Type B pancreatic cell (in vitro differentiated cells): ENCODE data around the gene JSRP1. TPM values are rescaled to one million over a fixed set of nuclear protein-coding genes. Genes with fewer than 3 reads are reported as not detected.
A peak's percentile ranks its signal among the peaks of the same experiment; 100 is the strongest.

ENCODE experiments used
- DNase-seq: peaks from one replicate; pipeline ENCODE4 v3.0.0; 2021; ENCODE audit warnings: mixed read lengths; ENCODE audit not compliant: unreplicated experiment; ENCODE audit errors: extremely low spot score
- H3K27ac Mint-ChIP-seq: 2 replicates; pipeline ENCODE4 v1.8.0; 2021; ENCODE audit warnings: mild to moderate bottlenecking, mixed read lengths
- H3K27me3 Mint-ChIP-seq: 2 replicates; pipeline ENCODE4 v1.8.0; 2021; ENCODE audit warnings: mixed read lengths
- H3K36me3 Mint-ChIP-seq: 2 replicates; pipeline ENCODE4 v1.8.0; 2021; ENCODE audit warnings: mixed read lengths
- H3K4me1 Mint-ChIP-seq: one replicate; pipeline ENCODE4 v1.8.0; 2021; ENCODE audit warnings: mixed read lengths; ENCODE audit not compliant: unreplicated experiment
- H3K4me3 Mint-ChIP-seq: 2 replicates; pipeline ENCODE4 v1.8.0; 2021; ENCODE audit warnings: mild to moderate bottlenecking, mixed read lengths
- H3K9me3 Mint-ChIP-seq: 2 replicates; pipeline ENCODE4 v1.8.0; 2021; ENCODE audit warnings: mixed read lengths
- CTCF ChIP-seq: fragments of 200-600 bp; sonication (generic); conservative IDR thresholded peaks from 2 replicates; pipeline ENCODE4 v1.5.0; 2021; ENCODE audit warnings: antibody characterized with exemption, mild to moderate bottlenecking
- total RNA-seq: library from RNA; stranded (reverse); gene quantifications from 2 replicates; pipeline ENCODE4 v1.2.1, GENCODE V29; 2021; ENCODE audit warnings: low replicate concordance

Gene JSRP1
- total RNA-seq, 1 donor from 2014 or later: 0.72 TPM

- no peak for TF ChIP-seq CTCF
- Mint-ChIP-seq H3K27ac (peak overlapping the region; percentile 34), H3K4me3 (peak overlapping the region; percentile 100), H3K9me3 (no peaks in the 10 kb centered on the region), H3K27me3 (peaks cover 5% of the 10 kb centered on the region), H3K4me1 (peaks cover 17% of the 10 kb centered on the region), H3K36me3 (peaks cover 11% of the 10 kb centered on the region)
- DNase-seq: no peak
These were observed 22.5 kb downstream of the JSRP1 start for GRCh38 chr19:2233601-2234280.

DNA sequence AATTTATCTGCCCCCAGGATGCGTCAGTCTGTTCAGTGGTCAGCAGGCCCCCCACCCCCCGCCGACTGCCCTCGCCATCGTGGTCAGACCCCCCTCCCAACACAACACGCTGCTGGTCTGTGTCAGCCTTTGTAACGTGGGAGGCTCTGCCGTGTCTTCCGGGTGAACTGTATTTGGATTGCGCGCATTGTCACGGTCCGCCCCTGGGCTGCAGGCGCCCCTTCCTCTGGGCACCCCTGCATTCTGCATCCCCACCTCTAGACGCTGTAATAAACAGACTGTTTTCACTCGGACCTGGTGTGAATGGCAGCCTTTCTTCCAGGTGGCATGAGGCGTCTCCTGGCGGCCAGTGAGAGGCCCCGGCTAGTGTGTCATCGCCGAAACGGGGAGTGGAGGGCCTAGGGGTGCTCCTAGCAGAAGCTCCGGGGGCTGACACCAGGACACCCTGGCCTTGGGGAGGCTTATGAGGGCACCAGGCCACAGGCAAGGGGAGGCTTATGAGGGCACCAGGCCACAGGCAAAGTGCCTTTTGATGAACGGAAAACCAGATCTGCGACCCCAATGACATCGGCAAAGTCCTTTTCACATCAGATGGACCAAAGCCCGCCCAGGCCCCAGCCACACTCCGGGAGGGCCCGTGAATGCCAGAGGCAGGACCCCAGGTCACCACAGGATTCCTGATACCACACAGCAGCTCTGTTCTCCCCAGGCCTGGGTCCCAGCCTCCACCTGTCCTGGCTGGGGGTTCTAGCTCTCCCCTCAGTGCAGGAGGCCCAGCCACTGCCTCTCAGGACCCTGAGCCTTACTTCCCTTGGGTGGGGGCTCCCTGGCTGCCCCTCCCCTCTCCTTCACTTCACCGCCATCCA lies 23.7 kb downstream of the JSRP1 start:
- Mint-ChIP-seq H3K4me3 (peak overlapping the region; percentile 31), H3K27ac (peak overlapping the region; percentile 36), H3K36me3 (peaks cover 11% of the 10 kb centered on the region), H3K4me1 (peaks cover 10% of the 10 kb centered on the region), H3K27me3 (peaks cover 5% of the 10 kb centered on the region), H3K9me3 (no peaks in the 10 kb centered on the region)
- no peak for DNase-seq
- no peak for TF ChIP-seq CTCF

DNA sequence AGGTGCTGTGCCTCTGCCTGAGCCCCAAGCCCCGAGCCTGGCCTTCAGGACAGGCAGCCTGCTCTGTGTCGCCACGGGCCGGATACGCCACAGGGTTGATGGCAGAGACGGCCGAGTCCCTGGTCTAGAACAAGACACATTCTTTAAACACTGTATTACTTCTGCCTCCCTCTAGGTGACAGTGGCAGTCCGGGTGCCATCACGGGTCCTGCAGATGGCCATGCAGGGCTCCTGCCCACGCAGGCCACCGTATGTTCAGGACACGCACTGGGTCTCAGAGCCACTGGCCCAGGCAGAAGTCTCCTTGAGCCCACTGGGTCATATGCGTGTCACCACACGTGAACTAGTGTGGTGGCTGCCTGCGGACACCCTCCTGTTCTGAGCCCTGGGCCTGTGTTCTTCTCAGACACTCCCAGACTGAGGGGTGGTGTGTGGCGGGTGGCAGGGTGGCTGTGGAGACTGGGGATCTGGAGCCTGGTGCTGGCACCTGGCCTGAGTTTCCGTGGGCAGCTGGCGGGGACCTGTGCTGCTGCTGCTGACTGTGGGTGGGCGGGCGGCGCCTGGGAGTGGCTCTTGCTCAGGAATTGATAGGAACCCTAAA lies 24.5 kb downstream of the JSRP1 start:
- H3K27me3 Mint-ChIP-seq: peaks cover 5% of the 10 kb centered on the region
- peaks cover 10% of the 10 kb centered on the region for H3K4me1 Mint-ChIP-seq
- DNase-seq: no peak
- peaks cover 10% of the 10 kb centered on the region for H3K36me3 Mint-ChIP-seq
- no peaks in the 10 kb centered on the region for H3K9me3 Mint-ChIP-seq
- TF ChIP-seq CTCF: peak; percentile 38
- H3K4me3 Mint-ChIP-seq: no peak overlapping the region
- H3K27ac Mint-ChIP-seq: peak overlapping the region; percentile 66

DNA sequence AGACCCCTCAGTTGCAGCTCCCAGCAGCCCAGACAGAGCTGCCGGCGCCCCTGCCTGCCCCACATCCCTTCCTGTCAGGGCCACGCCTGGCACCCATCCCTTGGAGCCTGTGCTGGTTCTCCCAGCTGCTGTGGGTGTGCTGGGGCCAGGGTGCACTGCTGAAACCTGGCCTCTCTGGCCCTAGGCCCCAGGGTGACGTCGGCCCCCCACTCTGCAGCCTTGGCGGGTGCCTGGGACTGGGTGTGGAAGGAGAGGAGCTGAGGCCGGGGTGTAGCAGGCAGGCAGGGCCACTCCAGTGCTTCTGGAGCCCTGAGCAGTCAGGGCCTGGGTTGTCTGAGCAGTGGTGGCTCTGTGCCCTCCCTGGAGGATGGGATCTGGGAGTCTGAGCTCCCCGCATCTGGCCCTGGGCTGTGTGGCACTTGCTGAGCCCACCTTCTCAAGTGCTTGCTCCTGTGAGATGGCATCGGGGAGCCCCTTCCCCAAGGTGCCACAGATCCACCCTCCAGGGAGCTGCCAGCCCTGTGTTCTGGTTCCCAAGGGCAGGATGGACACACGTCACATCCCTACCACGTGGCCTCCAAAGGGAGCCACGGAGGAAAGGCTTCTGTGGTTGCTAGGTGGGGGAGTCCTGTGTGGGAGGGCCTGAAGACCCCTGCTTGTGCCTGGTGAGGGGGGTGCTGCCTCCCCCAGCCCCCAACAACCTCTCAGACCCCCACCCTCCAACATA lies 25.2 kb downstream of the JSRP1 start:
- H3K27ac Mint-ChIP-seq: peak overlapping the region; percentile 74

More for the DNA sequence above, 25.2 kb downstream of the JSRP1 start:
- no peaks in the 10 kb centered on the region for H3K27me3 Mint-ChIP-seq
- DNase-seq: no peak
- peaks cover 4% of the 10 kb centered on the region for H3K36me3 Mint-ChIP-seq
- H3K4me3 Mint-ChIP-seq: peak overlapping the region; percentile 44
- TF ChIP-seq CTCF: no peak
- no peaks in the 10 kb centered on the region for H3K9me3 Mint-ChIP-seq
- H3K4me1 Mint-ChIP-seq: peaks cover 10% of the 10 kb centered on the region
